IMR-90 (cell line): ENCODE data around the gene PHACTR3. TPM values are rescaled to one million over a fixed set of nuclear protein-coding genes. Genes with fewer than 3 reads are reported as not detected.

Experiments
- ATAC-seq: fragments of 200-7000 bp; cut with Tn5 transposase; 2 replicates; pipeline ENCODE4 v1.9.1; 2020; ENCODE audit warnings: low read depth, mild to moderate bottlenecking, moderate library complexity
- BruUV-seq: library from RNA; stranded (reverse); fragments of 400-500 nt; replicated peaks from 2 replicates; lab custom pipeline; 2021; lab: Mats Ljungman, UMichigan
- CTCF ChIA-PET: fragments of 300-600 bp; formaldehyde crosslinking; extraction: SDS; loops from one replicate; lab custom pipeline; 2021; ENCODE audit warnings: antibody characterized with exemption; lab: Yijun Ruan, JAX
- POLR2A ChIA-PET: fragments of 300-600 bp; sonication (Branson Sonifier 250); formaldehyde crosslinking; loops from one replicate; lab custom pipeline; 2022; ENCODE audit warnings: antibody characterized with exemption; ENCODE audit not compliant: unreplicated experiment; lab: Charles Lee
- DNase-seq: peaks from one replicate; pipeline ENCODE4 v3.0.0; 2013
- H2AFZ ChIP-seq: replicated peaks from 2 replicates; pipeline ENCODE3; 2013; ENCODE audit warnings: low read length, mild to moderate bottlenecking; ENCODE audit not compliant: poor library complexity
- H2AK5ac ChIP-seq: 2 replicates; pipeline ENCODE4 v1.6.1; 2013; ENCODE audit warnings: low read depth, low read length, inconsistent platforms
- H2AK9ac ChIP-seq: replicated peaks from 2 replicates; pipeline ENCODE3; 2013; ENCODE audit warnings: mild to moderate bottlenecking, low read depth, low read length, moderate library complexity; ENCODE audit not compliant: poor library complexity
- H2BK120ac ChIP-seq: 2 replicates; pipeline ENCODE4 v1.6.1; 2013; ENCODE audit warnings: low read depth, low read length, inconsistent platforms
- H2BK15ac ChIP-seq: 3 replicates; pipeline ENCODE4 v1.6.1; 2013; ENCODE audit warnings: low read depth, low read length, inconsistent platforms
- H2BK20ac ChIP-seq: 2 replicates; pipeline ENCODE4 v1.6.1; 2013; ENCODE audit warnings: low read depth, mild to moderate bottlenecking, inconsistent platforms, low read length, moderate library complexity
- H2BK5ac ChIP-seq: 2 replicates; pipeline ENCODE4 v1.6.1; 2013; ENCODE audit warnings: mild to moderate bottlenecking, low read depth, low read length, inconsistent platforms; ENCODE audit not compliant: poor library complexity, severe bottlenecking
- H3K14ac ChIP-seq: replicated peaks from 2 replicates; pipeline ENCODE4 v1.6.1; 2013; ENCODE audit warnings: low read depth, low read length, inconsistent platforms
- H3K18ac ChIP-seq: 2 replicates; pipeline ENCODE4 v1.6.1; 2013; ENCODE audit warnings: low read depth, low read length, control low read depth
- H3K23ac ChIP-seq: 2 replicates; pipeline ENCODE4 v1.6.1; 2013; ENCODE audit warnings: low read depth, low read length, inconsistent platforms
- H3K27ac ChIP-seq: 2 replicates; pipeline ENCODE4 v1.5.1; 2013; ENCODE audit warnings: mild to moderate bottlenecking, control low read depth, low read length; ENCODE audit not compliant: insufficient read depth
- H3K27me3 ChIP-seq: 2 replicates; pipeline ENCODE4 v1.6.1; 2013; ENCODE audit warnings: low read length; ENCODE audit not compliant: control insufficient read depth, insufficient read depth
- H3K36me3 ChIP-seq: 2 replicates; pipeline ENCODE4 v1.6.1; 2013; ENCODE audit warnings: low read length, mixed read lengths; ENCODE audit not compliant: control insufficient read depth, insufficient read depth
- H3K4ac ChIP-seq: 2 replicates; pipeline ENCODE4 v1.6.1; 2013; ENCODE audit warnings: low read depth, low read length, inconsistent platforms
- H3K4me1 ChIP-seq: 2 replicates; pipeline ENCODE4 v1.6.1; 2013; ENCODE audit warnings: low read length, mixed read lengths; ENCODE audit not compliant: control insufficient read depth, insufficient read depth
- H3K4me2 ChIP-seq: 2 replicates; pipeline ENCODE4 v1.6.1; 2013; ENCODE audit warnings: low read depth, mild to moderate bottlenecking, control low read depth, low read length, moderate library complexity
- H3K4me3 ChIP-seq: 2 replicates; pipeline ENCODE4 v1.5.1; 2013; ENCODE audit warnings: low read depth, mild to moderate bottlenecking, control low read depth, low read length, moderate library complexity; ENCODE audit not compliant: insufficient read depth
- H3K56ac ChIP-seq: 2 replicates; pipeline ENCODE4 v1.6.1; 2013; ENCODE audit warnings: low read length, inconsistent platforms; ENCODE audit not compliant: insufficient read depth; ENCODE audit errors: extremely low read depth
- H3K79me1 ChIP-seq, 2 experiments: 2 replicates each; pipeline ENCODE4 v1.6.1; 2013; ENCODE audit warnings: low read length in 2 of 2, inconsistent platforms in 1 of 2, low read depth in 1 of 2
- H3K9ac ChIP-seq: 2 replicates; pipeline ENCODE4 v1.6.1; 2013; ENCODE audit warnings: low read depth, low read length, control low read depth
- H3K9me1 ChIP-seq: 2 replicates; pipeline ENCODE4 v1.6.1; 2013; ENCODE audit warnings: low read length, inconsistent platforms; ENCODE audit not compliant: insufficient read depth
- H3K9me3 ChIP-seq: 2 replicates; pipeline ENCODE4 v1.6.1; 2013; ENCODE audit warnings: low read length; ENCODE audit not compliant: control insufficient read depth, insufficient read depth
- H4K20me1 ChIP-seq: 2 replicates; pipeline ENCODE4 v1.6.1; 2013; ENCODE audit warnings: low read length, inconsistent platforms; ENCODE audit not compliant: insufficient read depth
- H4K5ac ChIP-seq: 2 replicates; pipeline ENCODE4 v1.6.1; 2013; ENCODE audit warnings: mild to moderate bottlenecking, low read depth, low read length, control low read depth
- H4K8ac ChIP-seq, 2 experiments: 2 replicates each; pipeline ENCODE4 v1.6.1; 2013; ENCODE audit warnings: low read depth in 2 of 2, low read length in 2 of 2, control low read depth in 1 of 2, inconsistent platforms in 1 of 2
- H4K91ac ChIP-seq: 2 replicates; pipeline ENCODE4 v1.6.1; 2013; ENCODE audit warnings: low read depth, low read length, inconsistent platforms; ENCODE audit not compliant: insufficient read depth
- MAFK ChIP-seq: IDR thresholded peaks from 2 replicates; pipeline ENCODE4 v1.6.1; 2012; ENCODE audit warnings: low read depth, low read length, improper control_type of control experiment
- MXI1 ChIP-seq: IDR thresholded peaks from 2 replicates; pipeline ENCODE4 v1.6.1; 2012; ENCODE audit warnings: low read depth, mild to moderate bottlenecking, low read length, moderate library complexity, borderline replicate concordance
- NFE2L2 ChIP-seq: fragments of 150-350 bp; IDR thresholded peaks from 2 replicates; pipeline ENCODE4 v1.6.1; 2016; ENCODE audit warnings: low read depth, mild to moderate bottlenecking, low read length
- WGBS, 2 experiments: methylation state at CpG; one replicate each; pipeline versions ENCODE4 v1.1.5 to v1.1.7; 2013; ENCODE audit warnings: missing lambda C conversion rate in 2 of 2; ENCODE audit not compliant: insufficient read length in 1 of 2; ENCODE audit errors: extremely low coverage in 2 of 2; 5-methylcytosine and 5-hydroxymethylcytosine counted together
- dilution Hi-C: fragments of 300-500 bp; cut with HindIII; formaldehyde crosslinking; loops from one replicate; pipeline ENCODE4 v1.14.3; 2018; ENCODE audit warnings: low sequenced_read_pairs; ENCODE audit not compliant: unreplicated experiment
- in situ Hi-C: fragments of 300-500 bp; cut with MboI; formaldehyde crosslinking; loops from 3 replicates; pipeline ENCODE4 v1.14.3; 2019; ENCODE audit warnings: low sequenced_read_pairs, inconsistent platforms, mixed read lengths
- intact Hi-C: fragments of 100-400 bp; cut with micrococcal nuclease; formaldehyde crosslinking; loops from 2 replicates; pipeline ENCODE4 v1.10.0; 2022
- polyA plus RNA-seq, 3 experiments: library from polyadenylated mRNA; depleted of rRNA; stranded (reverse); fragments of >200 nt; gene quantifications; 2 replicates each; pipeline ENCODE4 v1.2.3, GENCODE V29; 2012; ENCODE audit warnings: low replicate concordance in 1 of 3
- total RNA-seq: library from RNA; depleted of rRNA; stranded (reverse); fragments of >200 nt; gene quantifications from 2 replicates; pipeline ENCODE4 v1.2.3, GENCODE V29; 2012

PHACTR3 gene
- total and polyA plus RNA-seq, 2 of the 4 experiments (the other 2 are of a cell fraction) = not detected

DNA sequence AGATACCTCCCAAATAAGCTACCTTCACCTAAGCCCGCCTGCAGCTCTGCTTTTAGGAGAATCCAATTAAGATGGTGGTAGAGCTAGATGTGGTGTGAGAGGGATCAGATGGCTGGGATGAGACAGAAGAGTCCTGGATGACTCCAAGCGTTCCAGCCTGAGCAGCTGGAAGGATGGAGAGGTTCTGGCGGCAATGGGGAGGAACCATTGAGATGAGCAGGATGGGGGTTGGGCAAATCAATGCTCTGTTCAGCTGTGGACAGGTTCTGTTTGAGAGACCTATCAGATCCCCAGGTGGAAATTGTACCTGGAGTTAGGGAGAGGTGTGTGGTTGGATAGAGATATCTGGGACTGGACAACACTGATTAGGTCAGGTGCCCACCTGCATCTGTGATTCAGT lies 23.0 kb downstream of the PHACTR3 start:
- POLR2A ChIA-PET = no interaction called here
- Histone ChIP-seq H3K9ac (no peak overlapping the region), H4K20me1 (no peaks in the 10 kb centered on the region), H3K23ac (no peak overlapping the region), H2BK120ac (no peak overlapping the region), H3K14ac (no peak overlapping the region), H2BK5ac (no peak overlapping the region), H2AK5ac (no peak overlapping the region), H3K9me3 (peaks cover 42% of the 10 kb centered on the region), H2AK9ac (no peak overlapping the region), H3K4me3 (no peak overlapping the region), H3K27me3 (no peaks in the 10 kb centered on the region), H4K5ac (no peak overlapping the region), H4K8ac (no peak overlapping the region), H3K4ac (no peak overlapping the region), H2BK15ac (no peak overlapping the region), H3K36me3 (no peaks in the 10 kb centered on the region), H3K4me1 (no peaks in the 10 kb centered on the region), H3K9me1 (no peaks in the 10 kb centered on the region), H3K79me1 (no peaks in the 10 kb centered on the region), H3K18ac (no peak overlapping the region), H2BK20ac (no peak overlapping the region), H3K27ac (no peak overlapping the region), H2AFZ (no peak overlapping the region), H4K91ac (no peak overlapping the region), H3K56ac (no peak overlapping the region), H3K4me2 (no peak overlapping the region)
- in situ Hi-C loops (no loop called here), dilution Hi-C loops (no loop called here), intact Hi-C loops (no loop called here)
- WGBS, 2 experiments = no CpG with 5 or more reads among the region's 3 CpGs
- DNase-seq (no peak), ATAC-seq (no peak)
- no TSS peak for BruUV-seq
- TF ChIP-seq MXI1 = no peak
- no peak for TF ChIP-seq NFE2L2
- TF ChIP-seq MAFK = no peak
- CTCF ChIA-PET = no interaction called here
